GM18870 (cell line): Measurements from ENCODE around the gene C11orf97.
"Not testable (repeated sequence)": the region's sequence is repeated elsewhere in the genome, so short reads cannot be mapped to it uniquely, and the experiment has no call there.

Experiments
- ATAC-seq: cut with Tn5 transposase; IDR thresholded peaks from one replicate; pipeline ENCODE4 v1.9.1; 2021; ENCODE audit warnings: moderate library complexity; ENCODE audit not compliant: unreplicated experiment

C11orf97 gene

DNA sequence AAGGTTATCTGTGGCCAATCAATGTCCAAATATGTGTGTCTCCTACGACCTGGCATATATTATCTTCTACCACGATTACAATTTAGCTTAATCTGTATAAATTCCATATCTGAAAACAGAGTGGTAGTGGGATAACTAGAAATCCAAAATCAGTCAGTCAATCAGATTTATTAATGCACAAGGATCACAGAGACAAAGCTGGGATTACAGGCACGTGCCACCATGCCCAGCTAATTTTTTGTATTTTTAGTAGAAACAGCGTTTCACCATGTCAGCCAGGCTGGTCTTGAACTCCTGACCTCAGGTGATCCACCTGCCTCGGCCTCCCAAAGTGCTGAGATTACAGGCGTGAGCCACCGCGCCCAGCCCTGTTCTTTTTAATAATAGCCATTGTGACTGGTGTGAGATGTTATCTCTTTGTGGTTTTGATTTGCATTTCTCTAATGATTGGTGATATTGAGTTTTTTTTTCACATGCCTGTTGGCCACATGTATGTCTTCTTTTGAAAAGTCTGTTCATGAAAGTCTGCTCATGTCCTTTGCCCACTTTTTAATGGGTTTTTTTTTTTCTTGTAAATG is 43.6 kb downstream of the C11orf97 start:
- ATAC-seq = not testable (repeated sequence)

DNA sequence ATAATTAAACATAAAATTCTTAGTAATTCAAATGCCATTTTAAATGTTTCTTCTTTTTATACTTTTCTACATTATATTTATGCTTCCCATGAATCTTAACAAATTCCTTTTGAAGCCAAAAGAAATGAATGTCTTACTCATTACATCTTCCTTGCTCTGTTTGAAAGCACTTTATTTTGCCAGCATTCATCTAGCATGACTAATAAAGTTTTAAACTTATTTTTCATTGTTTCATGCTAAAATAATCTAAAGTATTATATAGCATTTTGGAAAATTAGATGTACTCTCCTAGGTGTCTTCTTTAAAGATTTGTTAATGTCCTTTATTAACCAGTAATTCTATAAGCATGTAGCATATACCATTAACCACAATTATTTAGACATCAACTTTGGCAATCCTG is 45.2 kb downstream of the C11orf97 start:
- no peak for ATAC-seq

DNA sequence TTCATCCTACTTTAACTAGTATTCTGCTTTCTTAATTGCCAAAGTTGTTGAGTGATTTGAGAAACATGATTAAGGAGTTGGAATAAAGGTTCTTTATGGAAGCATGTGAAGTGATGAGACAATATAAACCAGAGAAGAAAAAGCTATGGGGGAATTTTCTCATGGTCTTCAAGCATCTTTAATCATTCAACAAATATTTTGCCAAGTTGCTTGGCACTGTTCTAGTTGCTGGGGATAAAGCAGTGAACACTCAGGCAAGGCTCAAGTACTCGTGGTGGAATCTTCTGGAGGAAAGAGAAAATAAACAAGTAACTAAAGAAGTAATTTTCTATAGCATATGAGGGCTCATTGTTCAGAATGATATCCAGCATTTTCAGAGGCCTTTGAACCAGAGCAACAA is 45.7 kb downstream of the C11orf97 start:
- no peak for ATAC-seq

DNA sequence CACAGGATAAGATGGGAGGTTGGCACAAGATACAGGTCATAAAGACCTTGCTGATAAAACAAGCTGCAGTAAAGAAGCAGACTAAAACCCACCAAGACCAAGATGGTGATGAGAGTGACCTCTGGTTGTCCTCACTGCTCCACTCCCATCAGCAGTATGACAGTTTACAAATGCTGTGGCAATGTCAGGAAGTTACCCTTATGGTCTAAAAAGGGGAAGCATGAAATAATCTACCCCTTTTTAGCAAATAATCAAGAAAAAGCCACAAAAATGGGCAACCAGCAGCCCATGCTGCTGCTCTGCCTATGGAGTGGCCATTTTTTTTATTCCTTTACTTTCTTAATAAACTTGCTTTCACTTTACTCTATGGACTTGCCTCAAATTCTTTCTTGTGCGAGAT is 46.2 kb downstream of the C11orf97 start:
- ATAC-seq = no peak

DNA sequence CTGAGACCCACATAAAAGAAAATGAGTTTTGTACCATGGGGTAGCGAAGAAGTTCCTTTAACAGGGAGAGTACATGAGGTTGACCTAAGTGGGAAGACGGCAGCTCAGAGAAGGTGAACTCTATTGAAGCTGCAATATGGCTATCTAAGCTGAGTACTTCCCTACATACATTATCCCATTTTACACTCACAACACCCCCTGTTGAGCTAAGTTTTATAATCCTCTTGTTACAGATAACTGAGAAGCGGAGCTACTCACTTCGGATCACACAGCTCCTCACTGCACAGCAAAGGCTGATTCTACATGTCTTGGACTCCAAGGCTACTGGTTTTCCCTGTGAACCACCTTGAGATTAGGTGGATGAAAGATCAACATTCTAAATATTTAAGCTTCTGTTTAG is 46.7 kb downstream of the C11orf97 start:
- ATAC-seq = no peak

DNA sequence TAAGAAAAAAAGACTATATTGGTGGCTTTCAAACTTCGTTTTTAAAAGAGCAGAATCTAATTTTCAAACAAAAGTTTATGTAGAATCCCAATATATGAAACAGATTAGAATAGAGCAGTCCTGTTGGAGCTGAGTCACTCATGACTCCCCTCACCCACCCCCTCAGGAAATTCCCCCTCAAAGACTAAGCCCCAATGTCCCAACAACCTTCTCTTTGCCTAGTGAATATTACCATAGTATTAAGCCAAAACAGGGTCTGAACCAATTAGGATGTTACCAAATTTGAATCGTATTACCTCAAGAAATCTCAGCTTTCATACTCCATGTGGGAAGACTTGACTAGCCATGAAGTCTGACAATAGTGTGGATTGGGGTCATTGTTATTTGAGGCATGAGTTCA is 47.1 kb downstream of the C11orf97 start:
- ATAC-seq = no peak

DNA sequence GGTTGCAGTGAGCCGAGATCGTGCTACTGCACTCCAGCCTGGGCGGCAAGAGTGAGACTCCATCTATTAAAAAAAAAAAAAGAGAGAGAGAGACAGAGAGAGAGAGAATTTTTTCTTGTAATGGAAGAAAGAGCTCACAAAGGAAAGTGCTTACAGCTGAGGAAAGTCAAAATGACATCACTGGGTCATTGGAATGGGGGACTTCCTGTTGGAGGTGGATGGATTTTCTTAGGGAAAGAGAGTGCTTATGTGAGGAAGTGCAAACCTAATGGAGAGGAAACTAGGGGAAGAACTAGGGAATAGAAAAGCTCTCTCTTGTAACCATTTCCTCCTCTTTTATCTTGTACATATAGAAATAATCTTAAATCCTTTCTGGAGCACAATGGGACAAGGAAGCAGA is 48.6 kb downstream of the C11orf97 start:
- no peak for ATAC-seq

DNA sequence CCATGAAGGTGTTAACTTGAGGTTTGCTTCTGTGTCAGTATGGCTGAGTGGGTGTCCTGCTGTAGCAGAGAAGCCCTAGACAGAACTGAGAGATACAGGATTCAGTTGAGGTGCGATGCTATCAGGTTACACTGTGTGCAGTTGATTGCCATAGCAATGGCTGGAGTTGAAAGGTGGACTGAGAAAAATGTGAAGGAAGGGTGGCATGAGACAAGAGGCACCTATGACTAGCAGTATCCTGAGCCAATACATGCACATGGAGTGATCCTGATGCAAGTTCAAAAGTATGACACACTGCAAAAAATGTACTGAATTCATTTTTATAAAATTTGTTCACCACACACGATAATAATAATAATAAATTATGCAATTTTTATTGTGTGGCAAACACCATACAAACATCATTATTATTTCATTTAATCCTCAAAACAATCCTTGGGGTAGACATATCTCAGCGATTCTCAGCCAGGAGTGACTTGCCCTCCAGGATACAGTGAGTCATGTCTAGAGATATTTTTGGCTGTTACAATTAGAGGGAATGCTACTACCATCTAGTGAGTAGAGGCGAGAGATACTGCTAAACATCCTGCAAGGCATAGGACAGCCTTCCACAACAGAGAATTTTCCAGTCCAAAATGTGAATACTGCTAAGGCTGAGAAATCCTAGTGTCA is 51.1 kb downstream of the C11orf97 start:
- ATAC-seq = no peak

DNA sequence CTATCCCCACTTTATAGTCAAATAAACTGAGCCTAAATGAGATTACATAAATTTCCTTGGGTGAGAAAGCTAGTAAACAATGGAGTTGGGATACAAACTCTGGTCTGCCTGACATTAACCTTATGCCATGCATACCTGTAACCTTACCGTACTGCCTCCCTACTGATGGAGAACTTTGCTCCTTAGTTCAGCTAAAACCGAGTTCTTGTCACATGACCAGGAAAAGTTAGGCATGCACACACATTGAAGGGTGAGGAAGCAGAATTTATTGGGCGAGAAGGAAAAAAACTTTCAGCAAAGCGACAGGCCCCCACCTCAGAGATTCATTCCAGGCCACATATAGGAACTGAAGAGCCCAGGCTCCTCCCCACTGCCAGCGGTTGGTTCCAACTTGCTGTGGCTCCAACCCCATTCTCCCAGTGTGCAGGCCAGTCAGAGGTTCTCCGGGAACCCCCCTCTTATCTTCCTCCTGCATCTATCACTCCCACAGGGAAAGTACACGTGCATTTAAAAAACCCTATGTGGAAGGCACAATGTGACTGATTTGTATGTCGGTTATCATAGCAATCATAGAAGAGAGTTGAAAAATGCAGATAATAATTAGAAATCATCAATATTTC is 51.7 kb downstream of the C11orf97 start:
- no peak for ATAC-seq

DNA sequence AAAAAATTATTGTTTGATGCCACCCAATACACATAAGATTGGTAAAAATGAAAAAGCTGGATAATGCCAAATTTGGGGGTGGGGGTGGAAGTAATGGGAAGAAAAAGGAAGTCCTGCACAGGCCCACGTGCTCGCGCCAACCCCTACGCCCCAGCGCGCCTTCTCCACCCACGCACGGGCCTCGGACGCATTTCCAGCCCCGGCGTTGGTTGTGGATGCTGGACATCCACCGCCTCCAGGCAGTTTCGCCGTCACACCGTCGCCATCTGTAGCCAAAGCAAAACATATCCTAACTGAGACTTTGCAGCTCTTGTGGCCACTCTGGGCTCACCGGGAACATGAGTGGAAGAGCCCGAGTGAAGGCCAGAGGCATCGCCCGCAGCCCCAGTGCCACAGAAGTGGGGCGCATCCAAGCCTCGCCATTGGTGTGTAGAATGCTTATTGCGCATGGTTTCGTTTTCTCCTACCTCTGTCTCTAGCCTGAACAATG is 55.0 kb downstream of the C11orf97 start, which contains the start of gene PIWIL4:
Gene PIWIL4 (plus strand): TSS at position 188 of the 490 bp plus-strand sequence. CDS start 151 bp downstream, at position 339.
- no peak for ATAC-seq

DNA sequence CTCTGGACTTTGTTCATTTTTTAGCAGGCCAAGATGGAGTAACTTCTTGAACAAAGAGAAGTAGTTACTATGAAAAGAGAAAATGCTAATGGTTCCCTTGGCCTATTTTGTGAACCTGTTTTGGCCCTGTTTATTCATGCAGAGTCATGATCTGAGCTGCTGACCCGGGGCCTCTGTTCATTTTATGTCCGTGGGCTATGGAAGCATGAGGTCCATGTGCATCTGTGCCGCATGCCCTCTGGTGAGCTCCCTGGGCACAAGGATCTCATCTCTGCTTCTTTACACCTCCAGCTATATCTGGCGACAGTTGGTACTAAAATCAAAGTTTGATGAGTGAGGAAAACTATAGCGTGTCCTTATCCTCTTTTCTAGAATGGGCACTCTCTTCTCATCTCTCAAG is 55.9 kb downstream of the C11orf97 start:
- no peak for ATAC-seq

DNA sequence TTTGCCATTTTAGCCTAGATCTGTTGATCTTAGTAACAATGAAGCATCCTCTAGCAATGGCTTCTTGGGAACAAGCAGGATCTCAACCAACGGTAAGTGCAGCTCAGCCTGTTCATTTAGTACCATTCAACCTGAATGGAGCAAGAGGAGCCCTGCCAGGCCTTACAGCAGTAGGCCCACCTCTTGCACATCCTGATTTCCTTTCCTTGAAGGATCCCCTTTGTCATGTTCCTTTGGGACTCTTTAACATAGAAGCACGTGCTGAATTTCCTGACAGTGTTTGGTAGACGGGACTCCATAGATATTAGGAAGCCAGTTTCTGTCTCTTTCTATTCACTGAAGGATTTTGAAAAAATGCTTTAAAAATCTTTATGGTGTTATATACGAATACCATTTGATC is 56.5 kb downstream of the C11orf97 start:
- no peak for ATAC-seq

DNA sequence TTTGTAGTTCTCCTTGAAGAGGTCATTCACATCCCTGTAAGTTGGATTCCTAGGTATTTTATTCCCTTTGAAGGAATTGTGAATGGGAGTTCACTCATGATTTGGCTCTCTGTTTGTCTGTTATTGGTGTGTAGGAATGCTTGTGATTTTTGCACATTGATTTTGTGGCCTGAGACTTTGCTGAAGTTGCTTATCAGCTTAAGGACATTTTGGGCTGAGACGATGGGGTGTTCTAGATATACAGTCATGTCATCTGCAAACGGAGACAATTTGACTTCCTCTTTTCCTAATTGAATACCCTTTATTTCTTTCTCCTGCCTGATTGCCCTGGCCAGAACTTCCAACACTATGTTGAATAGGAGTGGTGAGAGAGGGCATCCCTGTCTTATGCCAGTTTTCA is 60.7 kb downstream of the C11orf97 start:
- ATAC-seq = not testable (repeated sequence)

DNA sequence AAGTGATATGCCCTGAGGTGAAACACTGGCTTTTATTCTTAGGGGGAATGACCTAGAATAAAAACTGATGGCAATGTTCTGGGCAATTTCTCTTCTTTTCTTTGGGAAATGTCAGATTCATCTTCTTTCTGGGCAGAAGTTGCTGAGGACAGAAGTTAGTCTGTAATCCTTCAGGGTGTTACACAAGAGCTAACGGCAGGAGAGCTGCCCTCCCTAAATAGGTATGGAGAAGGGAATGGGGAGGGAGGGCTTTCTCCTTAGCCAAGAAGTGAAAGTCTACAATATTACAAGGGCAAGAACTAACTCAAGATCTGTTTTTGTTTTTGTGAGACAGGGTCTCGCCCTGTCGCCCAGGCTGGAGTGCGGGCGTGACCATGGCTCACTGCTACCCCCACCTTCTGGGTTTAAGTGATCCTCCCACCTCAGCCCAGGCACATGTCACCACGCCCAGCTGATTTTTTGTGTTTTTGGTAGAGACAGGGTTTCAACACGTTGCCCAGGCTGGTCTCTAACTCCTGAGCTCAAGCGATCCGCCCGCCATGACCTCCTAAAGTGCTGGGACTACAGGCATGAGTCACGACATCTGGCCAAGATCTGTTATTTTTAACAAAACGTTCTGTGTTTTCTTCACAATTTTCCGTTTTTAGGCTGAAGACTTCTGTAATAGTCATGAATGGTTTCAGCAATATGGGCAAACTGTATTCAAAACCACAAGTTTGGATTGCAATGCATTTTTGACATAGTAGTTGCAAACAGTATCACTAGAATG is 62.1 kb downstream of the C11orf97 start:
- ATAC-seq = no peak

DNA sequence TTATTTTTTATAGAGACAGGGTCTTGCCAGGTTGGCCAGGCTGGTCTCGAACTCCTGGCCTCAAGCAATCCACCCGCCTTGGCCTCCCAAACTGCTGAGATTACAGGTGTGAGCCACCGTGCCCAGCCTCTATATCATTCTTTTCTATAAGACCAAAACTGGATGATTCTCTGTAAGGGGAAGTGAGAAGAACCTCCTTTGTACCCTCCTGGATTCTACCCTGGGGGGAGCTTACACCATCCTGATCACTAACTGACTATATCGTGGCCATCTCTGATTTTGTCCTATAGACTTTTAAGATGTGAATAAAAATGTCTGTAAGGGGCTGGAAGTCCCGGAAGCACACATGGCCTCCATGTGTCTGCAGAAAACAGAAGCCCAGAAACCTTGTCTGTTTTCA is 64.0 kb downstream of the C11orf97 start:
- no peak for ATAC-seq

DNA sequence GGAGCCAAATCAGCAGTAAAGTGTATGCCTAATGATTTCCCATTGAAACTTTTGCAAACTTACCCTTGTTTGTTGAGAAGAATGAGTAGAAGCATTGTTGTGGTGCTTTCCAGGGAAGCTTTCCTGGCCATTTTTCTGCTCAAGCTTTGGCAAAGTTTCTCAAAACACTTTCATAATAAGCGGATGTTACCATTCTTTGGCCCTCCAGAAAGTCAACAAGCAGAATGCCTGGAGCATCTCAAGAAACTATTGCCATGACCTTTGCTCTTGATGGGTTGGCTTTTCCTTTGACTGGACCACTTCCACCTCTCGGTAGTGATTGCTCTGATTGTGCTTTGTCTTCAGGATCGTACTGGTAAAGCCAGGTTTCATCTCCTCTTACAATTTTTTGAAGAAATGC is 65.6 kb downstream of the C11orf97 start:
- no peak for ATAC-seq
